Vagina (tissue), 2 donors: ENCODE measurements around the gene CFAP299.

Experiments used
- POLR2A ChIP-seq, 2 donors: fragments of 450-650 bp; IDR thresholded peaks; one replicate each; pipeline ENCODE4 v1.6.1; 2017; ENCODE audit warnings: antibody characterized with exemption in 2 of 2, mild to moderate bottlenecking in 2 of 2, moderate library complexity in 2 of 2
- POLR2AphosphoS5 ChIP-seq, 2 donors: sonication (generic); formaldehyde crosslinking; IDR thresholded peaks; one replicate each; pipeline ENCODE4 v1.9.0; 2017; ENCODE audit warnings: antibody characterized with exemption in 2 of 2, mild to moderate bottlenecking in 2 of 2, low read depth in 1 of 2; ENCODE audit not compliant: insufficient read depth in 1 of 2
- TF ChIP-seq, protein P1 (sequence below), 3 experiments: fragments of 450-650 bp in 2 of 3; fragments of 200-600 bp in 1 of 3; sonication (generic) in 1 of 3; IDR thresholded peaks; one replicate each; pipeline ENCODE4 v1.5.1; 2017 to 2019; ENCODE audit warnings: antibody characterized with exemption in 3 of 3, mild to moderate bottlenecking in 2 of 3, moderate library complexity in 2 of 3

DNA sequence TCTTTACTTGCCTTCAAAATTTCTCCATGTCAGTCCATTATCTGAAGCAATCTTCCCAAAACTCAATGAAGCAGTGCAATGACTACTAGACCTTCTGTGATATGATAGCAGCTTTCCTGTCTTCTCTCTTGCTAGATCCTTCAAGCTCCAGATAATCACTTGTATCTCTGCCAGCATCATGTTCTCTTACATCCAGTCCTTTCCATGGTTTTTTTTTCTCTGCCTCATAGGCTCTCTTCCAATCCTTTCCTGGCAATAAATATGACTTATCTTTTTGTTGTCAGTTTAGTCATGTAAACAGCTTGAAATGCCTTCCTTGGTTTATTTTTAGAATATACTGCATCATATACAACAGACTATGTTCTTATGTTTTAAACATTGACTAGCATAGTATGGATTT is 193.5 kb downstream of the CFAP299 start:
- TF ChIP-seq, protein P1, sequence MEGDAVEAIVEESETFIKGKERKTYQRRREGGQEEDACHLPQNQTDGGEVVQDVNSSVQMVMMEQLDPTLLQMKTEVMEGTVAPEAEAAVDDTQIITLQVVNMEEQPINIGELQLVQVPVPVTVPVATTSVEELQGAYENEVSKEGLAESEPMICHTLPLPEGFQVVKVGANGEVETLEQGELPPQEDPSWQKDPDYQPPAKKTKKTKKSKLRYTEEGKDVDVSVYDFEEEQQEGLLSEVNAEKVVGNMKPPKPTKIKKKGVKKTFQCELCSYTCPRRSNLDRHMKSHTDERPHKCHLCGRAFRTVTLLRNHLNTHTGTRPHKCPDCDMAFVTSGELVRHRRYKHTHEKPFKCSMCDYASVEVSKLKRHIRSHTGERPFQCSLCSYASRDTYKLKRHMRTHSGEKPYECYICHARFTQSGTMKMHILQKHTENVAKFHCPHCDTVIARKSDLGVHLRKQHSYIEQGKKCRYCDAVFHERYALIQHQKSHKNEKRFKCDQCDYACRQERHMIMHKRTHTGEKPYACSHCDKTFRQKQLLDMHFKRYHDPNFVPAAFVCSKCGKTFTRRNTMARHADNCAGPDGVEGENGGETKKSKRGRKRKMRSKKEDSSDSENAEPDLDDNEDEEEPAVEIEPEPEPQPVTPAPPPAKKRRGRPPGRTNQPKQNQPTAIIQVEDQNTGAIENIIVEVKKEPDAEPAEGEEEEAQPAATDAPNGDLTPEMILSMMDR (IDR thresholded peaks at IDR 0.05): no peak
- no peak for TF ChIP-seq POLR2AphosphoS5 (IDR thresholded peaks at IDR 0.05; ENCODE audit: insufficient read depth in 1 of 2, low read depth in 1 of 2)
- no peak for TF ChIP-seq POLR2A (IDR thresholded peaks at IDR 0.05)
